OCI-M2 (cell line): ENCODE measurements around the gene YRDC.

Experiments
- DNase-seq: peaks from one replicate; lab custom pipeline; 2025; ENCODE audit not compliant: unreplicated experiment; lab: John Stamatoyannopoulos, UW

The YRDC gene

DNA sequence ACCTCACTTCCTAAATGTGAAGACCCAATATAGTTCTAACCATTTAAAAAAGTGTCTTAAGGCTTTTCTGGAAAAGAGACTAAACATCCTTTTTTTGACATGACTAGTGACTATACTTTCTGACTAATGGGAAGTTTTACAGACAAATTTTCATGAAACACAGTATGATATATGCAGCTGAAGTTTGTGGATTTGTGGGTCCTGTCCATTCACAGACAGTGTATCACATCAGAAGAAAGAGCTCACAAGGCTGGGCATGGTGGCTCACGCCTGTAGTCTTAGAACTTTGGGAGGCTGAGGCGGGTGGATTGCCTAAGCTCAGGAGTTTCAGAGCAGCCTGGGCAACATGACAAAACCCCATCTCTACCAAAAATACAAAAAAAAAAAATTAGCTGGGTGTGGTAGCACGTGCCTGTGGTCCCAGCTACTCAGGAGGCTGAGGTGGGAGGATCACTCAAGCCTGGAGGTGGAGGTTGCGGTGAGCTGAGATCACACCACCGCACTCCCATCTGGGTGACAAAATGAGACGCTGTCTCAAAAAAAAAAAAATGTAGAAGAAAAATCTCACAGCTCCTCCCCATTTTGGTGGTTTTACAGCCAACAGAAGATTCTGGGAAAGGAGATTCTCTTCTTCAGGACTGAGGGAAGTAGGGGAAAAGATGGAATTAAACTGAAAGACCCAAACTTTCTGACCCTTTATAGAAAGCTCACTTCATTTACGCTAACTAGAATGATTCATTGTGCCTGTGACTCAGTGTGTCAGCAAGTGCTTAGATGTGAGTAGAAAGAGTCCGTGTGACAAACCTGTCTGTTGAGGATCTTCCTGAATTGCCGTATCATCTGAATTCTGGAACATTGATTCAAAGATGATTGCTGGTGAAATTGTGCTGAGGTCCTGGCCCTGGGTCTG is 15.2 kb upstream of the YRDC start:
- DNase-seq: no peak

DNA sequence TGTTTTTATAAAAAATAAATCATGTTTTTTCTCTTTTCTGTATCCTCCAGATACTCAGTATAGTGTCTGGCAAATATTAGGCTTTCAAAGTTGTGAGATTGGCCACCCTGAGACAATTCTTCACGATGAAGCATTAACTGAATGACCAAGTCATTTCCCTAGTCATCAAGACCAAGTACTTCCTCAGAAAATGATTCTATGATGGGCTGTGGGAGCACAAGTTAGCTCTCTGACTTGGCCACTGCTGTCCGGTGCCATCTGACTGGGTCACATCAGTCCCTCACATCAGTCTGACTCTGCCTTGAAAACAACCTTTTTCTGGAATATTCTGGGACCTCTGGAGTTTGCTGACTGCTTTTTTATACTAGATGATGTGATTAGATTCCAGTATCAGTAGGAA is 13.5 kb upstream of the YRDC start:
- no peak for DNase-seq

DNA sequence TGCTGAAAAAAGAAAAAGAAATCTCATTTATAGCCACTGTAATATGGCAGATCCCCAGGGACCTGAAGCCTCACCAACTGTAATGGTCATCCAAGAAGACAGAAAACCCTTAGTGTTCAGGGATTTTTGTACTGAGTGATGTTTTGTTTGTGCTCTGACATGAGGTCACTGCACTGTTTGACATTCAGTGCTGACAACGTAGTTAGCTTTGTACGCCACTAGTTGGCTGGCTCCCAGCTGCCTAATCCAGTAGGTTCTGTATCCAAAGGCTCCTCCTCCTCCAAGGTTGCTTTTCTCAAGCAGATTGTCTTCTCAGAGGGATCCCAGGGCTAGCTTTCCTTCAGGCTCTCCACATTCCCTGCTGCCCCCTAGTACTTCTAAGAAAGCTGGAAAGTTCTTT is 9.5 kb upstream of the YRDC start:
- no peak for DNase-seq

DNA sequence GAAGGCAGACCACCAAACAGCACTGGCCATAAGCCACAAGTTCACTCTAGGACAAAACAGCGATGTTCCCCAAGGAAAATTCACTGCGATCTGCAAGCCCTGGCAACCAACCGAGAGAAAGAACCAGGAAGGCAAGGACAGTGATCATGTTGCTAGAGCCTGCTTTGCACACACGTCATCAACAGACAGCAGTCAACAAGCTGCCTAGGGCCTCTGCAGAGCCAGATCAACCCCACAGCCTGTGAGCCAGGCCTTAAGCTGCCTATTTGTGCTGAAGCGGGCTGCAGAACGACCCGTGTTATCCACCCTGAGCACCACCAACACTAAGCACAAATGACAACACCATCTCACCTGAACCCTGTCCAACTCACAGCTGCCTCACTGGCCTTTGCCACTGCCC is 6.2 kb upstream of the YRDC start:
- no peak for DNase-seq

DNA sequence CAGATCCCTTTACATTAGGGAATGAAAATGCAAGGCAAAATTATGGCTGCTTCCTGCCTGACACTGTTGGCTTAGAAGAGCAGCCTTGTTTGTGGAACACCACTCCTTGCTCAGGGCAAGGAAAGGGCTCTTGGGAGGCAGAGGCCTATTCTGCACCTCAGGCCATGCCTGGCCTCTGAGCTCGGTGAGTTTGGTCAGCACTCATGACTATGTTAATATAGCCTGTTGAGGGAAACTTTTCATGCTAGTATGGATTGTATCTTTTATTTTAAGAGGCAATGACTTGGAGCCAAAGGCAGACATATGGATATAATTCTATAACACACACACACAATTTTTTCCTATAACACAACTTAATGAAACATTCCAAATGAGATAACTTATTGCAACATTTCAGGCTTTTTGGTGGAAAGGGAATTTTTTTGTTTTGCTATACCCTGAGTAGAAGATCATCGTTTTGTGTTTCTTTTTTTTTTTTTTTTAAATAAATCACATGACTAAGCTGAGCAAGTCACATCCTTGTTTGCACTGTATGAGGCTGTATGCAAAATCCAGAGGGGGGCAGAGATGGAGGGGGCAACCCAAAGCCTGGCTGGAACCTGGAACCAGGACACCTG is 5.6 kb upstream of the YRDC start:
- DNase-seq: no peak

DNA sequence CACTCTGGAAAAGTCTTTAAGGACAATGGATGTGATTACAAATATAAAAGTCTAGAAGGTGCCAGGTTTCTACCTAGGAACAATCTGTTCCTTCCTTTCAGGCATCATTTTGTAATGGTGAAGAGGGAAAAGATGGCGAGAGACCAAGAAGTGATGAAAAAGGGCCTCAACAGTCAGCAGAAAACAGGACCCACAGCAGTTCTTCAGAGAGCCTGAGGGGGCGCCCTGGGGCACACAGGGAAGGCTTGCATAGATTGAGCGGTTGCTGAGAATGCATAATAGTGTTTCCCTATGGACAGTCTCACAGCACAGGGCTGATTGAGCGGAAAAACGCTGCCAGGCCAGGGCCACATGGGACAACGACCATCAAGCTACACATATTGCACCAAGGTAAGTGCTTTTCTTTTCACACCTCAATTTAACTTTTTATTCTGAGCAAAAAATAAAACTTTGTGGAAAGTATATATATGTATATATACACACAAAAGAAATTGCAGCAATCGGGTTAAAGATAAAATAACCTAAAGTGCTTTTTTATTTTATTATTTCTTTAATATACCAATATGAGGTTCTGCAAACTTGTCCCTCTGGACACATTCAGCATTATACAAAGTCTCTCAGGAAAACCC is 3.1 kb upstream of the YRDC start:
- no peak for DNase-seq

DNA sequence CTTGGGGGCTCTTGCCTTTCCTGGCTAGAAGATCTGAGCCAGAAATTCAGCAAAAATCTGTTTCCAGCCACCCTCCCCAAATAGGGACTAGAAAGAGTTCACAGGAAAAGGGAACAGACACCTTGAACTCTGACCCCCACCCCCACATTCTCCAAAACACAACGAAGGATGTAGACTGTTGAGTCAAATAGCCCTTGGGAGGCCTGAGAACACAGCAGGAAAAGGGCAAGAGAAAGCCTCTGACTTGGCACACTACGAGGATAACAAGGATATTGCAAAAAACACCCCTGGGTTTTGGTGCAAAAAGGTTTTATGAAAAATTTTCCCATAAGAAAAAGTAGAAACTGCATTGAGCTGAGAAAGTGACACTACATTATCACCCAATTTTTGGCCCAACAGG is 1.9 kb upstream of the YRDC start:
- no peak for DNase-seq

DNA sequence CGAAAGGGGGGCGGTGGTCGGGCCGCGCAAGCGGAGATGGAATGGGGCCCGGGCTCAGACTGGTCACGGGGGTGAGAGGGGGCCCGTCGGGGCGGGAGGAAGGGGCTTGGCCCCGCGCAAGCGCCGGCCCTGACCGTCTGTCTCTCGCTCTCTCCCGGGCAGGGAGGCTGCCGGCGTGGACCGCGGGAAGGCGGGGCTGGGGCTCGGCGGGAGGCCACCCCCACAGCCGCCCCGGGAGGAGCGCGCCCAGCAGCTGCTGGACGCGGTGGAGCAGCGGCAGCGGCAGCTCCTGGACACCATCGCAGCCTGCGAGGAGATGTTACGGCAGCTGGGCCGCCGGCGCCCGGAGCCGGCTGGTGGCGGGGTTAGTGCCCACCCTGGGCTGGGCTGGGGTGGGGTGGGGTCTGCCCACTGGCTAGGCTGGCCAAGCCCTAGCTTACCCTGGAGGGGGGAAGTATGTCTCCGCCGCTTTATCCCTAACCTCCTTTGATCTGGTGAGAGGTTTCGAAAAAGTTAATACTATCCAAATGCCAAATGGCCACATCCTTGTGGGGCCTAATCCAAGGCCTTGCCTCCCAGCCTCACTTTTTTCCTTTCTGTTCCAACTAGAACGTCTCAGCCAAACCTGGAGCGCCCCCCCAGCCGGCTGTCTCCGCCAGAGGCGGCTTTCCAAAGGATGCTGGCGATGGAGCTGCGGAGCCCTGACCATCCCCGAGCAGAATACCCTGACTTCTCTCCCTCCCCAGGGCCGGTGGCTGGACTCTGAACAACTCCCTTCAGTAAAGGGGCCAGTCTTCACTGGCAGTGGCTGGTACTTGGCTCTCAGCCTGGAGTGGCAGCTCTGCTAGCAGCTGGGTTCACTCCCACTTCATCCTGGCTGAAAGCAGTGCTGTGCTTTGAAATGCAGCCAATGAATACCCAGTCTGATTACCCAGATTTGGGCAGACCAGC is 636 bp upstream of the YRDC start:
- DNase-seq: no peak

DNA sequence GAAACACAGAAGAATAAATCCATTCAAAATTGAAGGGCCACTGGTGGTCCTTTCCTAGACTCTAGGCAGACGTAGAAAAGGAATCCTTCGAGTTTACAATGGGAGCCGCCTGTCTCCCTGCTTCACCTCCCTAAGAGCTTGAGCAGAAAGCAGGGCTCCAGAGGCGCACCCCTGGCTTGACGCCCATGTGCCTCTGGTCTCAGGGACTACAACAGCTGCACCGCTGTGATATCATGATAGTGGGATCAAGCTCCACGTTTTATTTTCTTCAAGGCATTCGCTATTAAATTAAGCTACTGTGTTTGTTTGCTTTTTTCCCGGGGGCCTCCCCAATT is 821 bp downstream of the YRDC start:
- DNase-seq: no peak

DNA sequence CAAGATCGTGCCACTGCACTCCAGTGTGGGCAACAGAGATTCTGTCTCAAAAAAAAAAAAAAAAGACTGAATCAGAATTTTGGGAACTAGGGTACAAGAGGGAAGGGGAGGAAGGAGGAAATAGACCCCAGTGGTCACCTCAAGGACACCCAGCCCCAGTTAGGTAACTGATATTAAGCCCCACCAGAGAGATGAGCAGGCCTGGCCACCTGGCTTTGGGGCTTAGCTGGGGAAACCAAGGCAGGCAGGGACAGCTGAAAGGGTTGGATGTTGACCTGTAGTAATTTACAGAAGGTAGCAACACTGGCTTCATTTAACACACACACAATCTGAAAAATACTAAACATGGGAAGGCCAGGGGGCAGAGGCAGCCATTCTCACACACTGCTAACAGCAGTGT is 5.6 kb downstream of the YRDC start:
- DNase-seq: no peak

DNA sequence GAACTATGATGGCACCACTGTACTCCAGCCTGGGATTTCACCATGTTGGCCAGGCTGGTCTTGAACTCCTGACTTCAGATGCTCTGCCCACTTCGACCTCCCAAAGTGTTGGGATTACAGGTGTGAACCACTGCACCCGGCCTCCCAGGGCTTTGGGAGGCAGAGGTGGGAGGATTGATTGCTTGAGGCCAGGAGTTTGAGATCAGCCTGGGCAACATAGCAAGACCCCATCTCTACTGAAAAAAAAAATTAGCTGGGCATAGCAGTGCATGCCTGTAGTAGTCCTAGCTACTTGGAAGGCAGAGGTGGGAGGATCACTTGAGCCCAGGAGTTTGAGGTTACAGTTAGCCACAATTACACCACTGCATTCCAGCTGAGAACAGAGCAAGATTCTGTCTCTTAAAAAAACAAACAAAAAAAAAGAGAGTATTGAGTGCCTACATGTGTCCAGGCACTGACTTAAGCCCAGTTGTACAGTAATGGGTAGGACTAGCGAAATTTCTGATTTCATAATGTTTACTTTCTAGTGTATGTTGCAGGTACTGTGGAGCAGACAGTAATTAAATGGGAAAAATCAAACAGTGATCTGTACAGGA is 10.2 kb downstream of the YRDC start:
- no peak for DNase-seq

DNA sequence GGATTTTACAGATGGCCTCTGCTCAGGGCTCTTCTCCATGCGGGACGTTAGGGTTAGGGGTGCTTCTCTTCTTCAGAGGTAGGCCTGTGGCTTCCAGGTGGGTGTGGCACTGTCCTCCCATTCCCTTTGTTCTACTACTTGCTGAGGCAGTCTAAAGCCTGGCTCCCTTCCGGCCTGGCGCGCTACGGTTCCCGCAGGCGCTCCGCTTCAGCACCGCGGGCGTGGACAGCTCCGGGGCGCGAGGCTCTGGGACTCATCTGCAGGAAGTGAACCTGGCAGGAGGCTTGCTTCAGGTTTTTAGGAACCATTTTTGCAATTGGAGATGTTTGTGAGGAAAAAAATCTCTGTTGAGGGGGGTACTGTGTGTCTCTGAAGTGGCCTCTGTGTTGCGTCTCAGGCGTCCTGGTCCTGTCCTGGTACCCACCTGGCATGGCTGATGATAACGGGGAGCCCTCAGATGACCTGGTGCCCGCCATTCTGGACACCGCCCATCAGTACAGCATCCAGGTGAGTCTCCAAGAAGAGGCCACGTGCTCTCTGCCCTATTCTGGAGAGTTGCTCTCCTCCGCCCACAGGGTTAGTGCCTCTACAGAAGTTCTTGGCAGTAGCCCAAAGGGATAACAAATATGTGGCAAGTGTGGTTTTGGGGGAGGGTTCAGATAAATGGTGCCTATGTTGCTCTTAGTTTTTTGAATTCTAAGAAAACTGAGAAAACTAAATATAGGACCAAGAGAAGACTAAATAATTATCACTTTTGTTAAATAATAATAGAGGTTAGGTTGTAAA is 12.5 kb downstream of the YRDC start:
- no peak for DNase-seq

DNA sequence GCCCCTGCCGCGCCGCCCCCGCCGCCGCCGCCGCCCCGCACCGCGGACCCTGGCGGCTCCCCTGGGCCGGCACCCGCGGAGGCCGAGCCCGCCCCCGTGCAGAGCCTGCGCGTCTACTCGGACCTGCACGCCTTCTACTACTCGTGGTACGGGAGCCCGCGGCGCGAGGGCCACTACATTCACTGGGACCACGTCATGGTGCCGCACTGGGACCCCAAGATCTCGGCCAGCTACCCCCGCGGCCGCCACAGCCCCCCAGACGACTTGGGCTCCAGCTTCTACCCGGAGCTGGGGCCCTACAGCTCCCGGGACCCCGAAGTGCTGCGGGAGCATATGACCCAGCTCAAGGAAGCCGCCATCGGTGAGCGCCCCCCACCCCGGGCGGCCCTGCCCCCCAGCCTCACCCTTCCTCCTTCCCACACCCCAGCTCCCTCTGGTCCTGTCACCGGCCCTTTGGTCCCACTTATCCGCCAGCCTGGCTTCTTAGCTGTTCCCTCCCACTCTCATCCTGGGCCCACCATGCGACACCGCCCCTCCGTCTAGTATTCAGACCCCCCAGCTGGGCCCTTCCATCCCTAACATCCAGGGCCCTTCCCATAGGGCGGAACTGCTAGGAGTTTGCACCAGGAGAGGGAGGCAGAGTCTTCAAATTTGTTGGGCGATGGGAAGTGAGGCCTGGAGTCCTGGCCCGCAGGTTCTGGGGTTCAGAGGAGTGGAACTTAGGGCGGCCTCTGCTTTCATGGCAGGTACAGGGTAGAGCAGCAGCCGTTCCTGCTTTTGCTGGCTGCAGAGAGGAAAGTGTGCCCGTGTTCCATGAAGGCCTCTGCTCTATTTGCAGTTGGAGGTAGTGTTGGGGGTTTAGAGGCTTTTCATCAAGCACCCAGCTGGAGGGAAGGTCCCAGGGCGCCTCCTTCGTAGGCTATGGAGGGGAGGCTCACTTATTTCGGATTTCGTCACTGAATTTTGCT is 13.4 kb downstream of the YRDC start:
- no peak for DNase-seq

DNA sequence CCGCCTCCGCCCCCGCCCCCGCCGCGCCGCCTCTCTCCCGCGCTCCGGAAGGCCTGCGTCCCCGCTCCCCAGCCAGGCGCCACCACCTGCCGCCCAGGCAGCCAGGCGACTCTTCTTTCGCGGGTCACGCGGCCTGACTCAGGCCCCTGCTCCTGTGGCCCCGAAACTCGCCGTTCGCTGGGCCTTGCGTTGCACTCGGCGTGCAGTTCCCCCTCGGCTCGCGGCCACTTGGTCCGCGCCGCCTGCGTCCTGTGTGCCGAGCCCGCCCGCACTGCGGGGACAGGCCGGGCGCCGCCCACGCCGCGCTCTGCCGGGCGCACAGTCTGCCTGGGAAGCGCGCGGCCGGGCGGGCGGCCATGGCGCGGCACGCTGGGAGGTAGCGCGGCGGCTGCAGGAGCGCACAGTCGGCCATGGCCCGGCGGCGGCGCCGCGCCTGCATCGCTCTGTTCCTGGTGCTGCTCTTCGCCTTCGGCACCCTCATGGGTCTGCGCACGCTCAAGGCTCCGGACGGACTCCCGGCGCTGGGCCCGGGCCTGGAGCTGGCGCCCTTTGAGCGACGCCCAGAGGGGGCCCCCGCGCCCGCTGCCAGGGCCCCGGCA is 14.1 kb downstream of the YRDC start, which contains the start of gene MANEAL:
Gene MANEAL (plus strand): TSS at position 75 of the 599 bp plus-strand sequence. CDS start 336 bp downstream, at position 411.
- no peak for DNase-seq

DNA sequence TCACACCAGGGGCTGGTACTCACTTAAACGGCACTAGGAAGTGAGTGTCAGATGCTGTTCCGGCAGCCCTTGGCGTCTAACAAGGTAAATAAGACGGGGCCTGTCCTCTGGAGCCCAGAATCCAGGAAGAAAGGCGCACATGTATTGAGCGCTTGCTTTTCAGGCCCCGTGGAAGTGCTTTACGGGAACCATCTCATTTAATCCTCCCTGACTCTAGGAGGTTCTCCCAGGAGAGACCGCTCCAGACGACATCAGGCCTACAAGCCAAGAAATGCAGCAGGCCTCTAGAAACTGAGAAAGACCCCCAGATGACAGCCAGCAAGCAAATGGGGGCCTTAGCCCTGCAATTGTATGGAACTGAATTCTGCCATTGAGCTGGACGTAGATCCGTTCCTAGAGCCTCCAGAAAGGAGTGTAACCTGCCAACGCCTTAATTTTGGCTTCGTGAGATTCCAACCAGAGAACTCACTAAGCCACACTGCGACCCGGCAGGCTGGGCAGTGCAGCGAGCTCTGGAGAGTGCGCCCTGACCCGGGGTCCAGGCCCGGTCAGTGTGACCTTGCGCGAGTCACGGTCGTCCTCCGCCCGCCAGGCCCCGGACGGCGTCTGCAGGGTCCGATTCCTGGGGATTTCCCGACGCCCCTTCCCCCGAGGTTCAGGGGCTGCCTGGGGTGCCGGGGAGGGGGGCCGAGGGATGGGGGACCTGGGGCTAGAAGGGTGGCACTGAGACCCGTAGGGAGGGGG is 14.9 kb downstream of the YRDC start:
- no peak for DNase-seq

DNA sequence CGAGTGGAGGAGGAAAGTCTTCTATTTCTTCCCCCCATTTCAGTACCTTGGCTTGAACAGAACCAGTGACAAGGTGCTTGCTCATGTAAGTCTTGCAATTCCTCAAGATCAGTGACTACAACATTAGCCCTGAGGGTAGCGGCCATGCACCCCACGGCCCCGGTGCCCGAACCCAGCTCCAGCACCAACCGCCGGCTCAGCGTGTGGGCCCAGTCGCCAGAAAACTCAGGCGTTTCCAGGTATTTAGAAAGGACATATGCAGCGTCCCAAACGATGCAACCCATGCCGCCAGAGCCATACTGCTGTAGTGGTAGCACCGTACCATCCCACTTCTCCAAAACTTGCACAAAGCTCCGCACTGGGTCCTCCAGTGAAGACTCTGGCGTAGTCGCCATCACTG is 25.5 kb downstream of the YRDC start:
- DNase-seq: no peak

DNA sequence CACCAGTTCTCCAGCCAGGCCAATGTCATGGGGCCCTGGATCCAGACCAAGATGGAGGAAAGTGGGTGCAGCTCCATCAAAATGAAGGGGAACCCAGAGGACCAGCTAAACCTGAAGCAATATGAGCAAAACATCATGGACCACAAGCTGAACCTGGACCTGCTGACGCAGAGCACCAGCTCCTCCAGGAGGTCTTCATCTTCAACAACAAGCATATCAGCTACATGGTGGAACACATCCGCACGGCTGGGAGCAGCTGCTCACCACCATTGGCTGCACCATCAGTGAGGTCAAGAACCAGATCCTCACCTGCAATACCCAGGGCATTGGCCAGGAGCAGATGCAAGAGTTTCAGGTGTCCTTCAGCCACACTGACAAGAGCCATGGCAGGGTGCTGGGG is 29.4 kb downstream of the YRDC start:
- no peak for DNase-seq
